Panc1 (cell line): ENCODE results near the gene SARS1. TPM values are rescaled to one million over a fixed set of nuclear protein-coding genes. Genes with fewer than 3 reads are reported as not detected.

Source experiments
- ATAC-seq: fragments of 200-7000 bp; cut with Tn5 transposase; 2 replicates; pipeline ENCODE4 v1.9.1; 2020; ENCODE audit warnings: mild to moderate bottlenecking, moderate library complexity
- BruUV-seq: library from RNA; stranded (reverse); fragments of 400-500 nt; replicated peaks from 2 replicates; lab custom pipeline; 2021; lab: Mats Ljungman, UMichigan
- CTCF ChIA-PET: fragments of 300-600 bp; sonication (Branson Sonifier 250); formaldehyde crosslinking; loops from one replicate; lab custom pipeline; 2022; ENCODE audit warnings: antibody characterized with exemption; lab: Charles Lee
- POLR2A ChIA-PET: fragments of 300-600 bp; sonication (Branson Sonifier 250); formaldehyde crosslinking; loops from one replicate; lab custom pipeline; 2022; ENCODE audit warnings: antibody characterized with exemption; lab: Charles Lee
- DNase-seq: peaks from one replicate; pipeline ENCODE4 v3.0.0-alpha.2; 2010; ENCODE audit warnings: low read depth, low spot score
- H3K27ac ChIP-seq: 2 replicates; pipeline ENCODE4 v1.5.1; 2011; ENCODE audit warnings: mild to moderate bottlenecking, low read length, inconsistent platforms
- H3K27me3 ChIP-seq: fragments of 200-500 bp; sonication (Bioruptor generic); 2 replicates; pipeline ENCODE4 v1.6.0; 2014; ENCODE audit warnings: low read length, inconsistent platforms; ENCODE audit not compliant: control insufficient read depth, insufficient read depth
- H3K36me3 ChIP-seq: fragments of 200-500 bp; sonication (Bioruptor generic); 2 replicates; pipeline ENCODE4 v1.5.1; 2014; ENCODE audit warnings: inconsistent platforms, mild to moderate bottlenecking, low read length, moderate library complexity; ENCODE audit not compliant: control insufficient read depth, insufficient read depth
- H3K4me1 ChIP-seq: 2 replicates; pipeline ENCODE4 v1.5.1; 2011; ENCODE audit warnings: inconsistent platforms, mild to moderate bottlenecking, low read length, moderate library complexity; ENCODE audit not compliant: control insufficient read depth, insufficient read depth
- H3K4me3 ChIP-seq, 2 experiments: 2 replicates each; pipeline ENCODE4 v1.5.1; 2011 to 2012; ENCODE audit warnings: low read depth in 2 of 2, low read length in 2 of 2, mild to moderate bottlenecking in 2 of 2, inconsistent platforms in 1 of 2, moderate library complexity in 1 of 2
- H3K9me3 ChIP-seq: fragments of 200-500 bp; sonication (Bioruptor generic); 2 replicates; pipeline ENCODE4 v1.5.1; 2014; ENCODE audit warnings: low read depth, mild to moderate bottlenecking, inconsistent platforms, low read length, moderate library complexity; ENCODE audit not compliant: control insufficient read depth, insufficient read depth
- CTCF ChIP-seq: fragments of 450-650 bp; IDR thresholded peaks from 2 replicates; pipeline ENCODE4 v1.5.1; 2017; ENCODE audit warnings: mild to moderate bottlenecking
- POLR2AphosphoS5 ChIP-seq: IDR thresholded peaks from 2 replicates; pipeline ENCODE4 v1.6.1; 2012; ENCODE audit warnings: mild to moderate bottlenecking, low read depth, low read length, moderate library complexity
- SIN3A ChIP-seq: IDR thresholded peaks from 2 replicates; pipeline ENCODE4 v1.6.1; 2012; ENCODE audit warnings: low read depth, mild to moderate bottlenecking, low read length, moderate library complexity, borderline replicate concordance; ENCODE audit not compliant: insufficient read depth
- TCF7L2 ChIP-seq: IDR thresholded peaks from 2 replicates; pipeline ENCODE4 v1.6.1; 2011; ENCODE audit warnings: mild to moderate bottlenecking, low read depth, low read length, inconsistent platforms
- in situ Hi-C: cut with HindIII; loops from 2 replicates; pipeline ENCODE4 v1.10.0; 2016; ENCODE audit warnings: low sequenced_read_pairs, low pct_unique_long_range_greater_than_20kb
- intact Hi-C: fragments of 100-400 bp; cut with micrococcal nuclease; formaldehyde crosslinking; loops from one replicate; pipeline ENCODE4 v1.10.0; 2022; ENCODE audit not compliant: unreplicated experiment
- total RNA-seq: library from RNA; stranded (reverse); gene quantifications from one replicate; pipeline ENCODE4 v1.2.1, GENCODE V29; 2021; ENCODE audit not compliant: unreplicated experiment
- TF ChIP-seq, protein P1 (sequence below), 2 experiments: IDR thresholded peaks; 2 replicates each; pipeline ENCODE4 v1.6.1; 2011 to 2012; ENCODE audit warnings: low read depth in 2 of 2, control low read depth in 1 of 2, low read length in 1 of 2, mild to moderate bottlenecking in 1 of 2, moderate library complexity in 1 of 2; ENCODE audit not compliant: insufficient read depth in 1 of 2

The SARS1 gene
- total RNA-seq, 1 experiment from 2014 or later = 115 TPM

DNA sequence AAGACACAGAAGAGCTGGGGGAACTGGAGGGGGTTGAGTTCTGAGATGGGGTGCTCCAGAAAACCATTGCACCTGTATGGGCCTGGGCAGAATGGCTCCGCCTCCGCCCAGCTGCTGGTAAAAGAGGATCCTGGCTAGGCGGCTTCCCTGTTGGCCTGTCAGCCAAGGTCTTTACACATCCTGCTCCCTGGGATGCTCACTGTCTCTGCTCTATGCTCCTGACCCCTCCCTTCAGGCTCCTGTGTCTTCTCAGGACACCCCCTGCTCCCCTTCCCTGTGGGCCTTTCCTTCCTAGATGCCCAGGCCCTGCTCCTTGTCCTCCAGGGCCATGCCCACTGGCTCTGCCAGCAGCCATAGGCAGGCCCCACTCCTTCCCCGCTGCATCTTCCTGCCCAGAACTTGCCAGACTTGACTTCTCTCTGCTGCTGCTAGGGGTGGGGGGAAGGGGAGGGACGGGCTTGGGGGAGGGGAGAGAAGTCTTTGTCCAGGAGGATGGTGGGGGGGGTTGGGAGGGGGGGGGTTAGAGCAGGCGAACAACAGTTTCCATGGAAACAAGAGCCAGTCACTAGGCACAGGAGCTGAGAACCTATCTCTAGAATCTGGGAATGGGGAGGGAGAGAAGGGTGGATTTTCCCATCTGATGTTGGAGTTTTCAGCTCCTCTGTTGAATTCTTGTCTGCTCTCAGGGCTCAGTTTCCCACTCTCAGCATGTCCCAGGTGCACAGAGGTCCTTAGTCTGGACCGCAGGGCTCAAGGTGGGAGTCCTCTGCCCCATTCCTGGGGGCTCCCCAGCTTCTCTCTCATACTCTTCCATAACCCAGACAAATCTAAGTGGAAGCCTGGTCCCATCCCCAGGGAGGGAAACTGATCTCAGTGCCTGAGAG lies 46.2 kb downstream of the SARS1 start:
- intact Hi-C loops (loop anchor here (5.0 kb wide), 1 partner anchor 137 kb away; the partner anchor contains the start of gene SORT1), in situ Hi-C loops (no loop called here)
- ChIA-PET POLR2A (no interaction called here), CTCF (no interaction called here)
- ATAC-seq (no peak), DNase-seq (no peak)
- TF ChIP-seq, protein P1, sequence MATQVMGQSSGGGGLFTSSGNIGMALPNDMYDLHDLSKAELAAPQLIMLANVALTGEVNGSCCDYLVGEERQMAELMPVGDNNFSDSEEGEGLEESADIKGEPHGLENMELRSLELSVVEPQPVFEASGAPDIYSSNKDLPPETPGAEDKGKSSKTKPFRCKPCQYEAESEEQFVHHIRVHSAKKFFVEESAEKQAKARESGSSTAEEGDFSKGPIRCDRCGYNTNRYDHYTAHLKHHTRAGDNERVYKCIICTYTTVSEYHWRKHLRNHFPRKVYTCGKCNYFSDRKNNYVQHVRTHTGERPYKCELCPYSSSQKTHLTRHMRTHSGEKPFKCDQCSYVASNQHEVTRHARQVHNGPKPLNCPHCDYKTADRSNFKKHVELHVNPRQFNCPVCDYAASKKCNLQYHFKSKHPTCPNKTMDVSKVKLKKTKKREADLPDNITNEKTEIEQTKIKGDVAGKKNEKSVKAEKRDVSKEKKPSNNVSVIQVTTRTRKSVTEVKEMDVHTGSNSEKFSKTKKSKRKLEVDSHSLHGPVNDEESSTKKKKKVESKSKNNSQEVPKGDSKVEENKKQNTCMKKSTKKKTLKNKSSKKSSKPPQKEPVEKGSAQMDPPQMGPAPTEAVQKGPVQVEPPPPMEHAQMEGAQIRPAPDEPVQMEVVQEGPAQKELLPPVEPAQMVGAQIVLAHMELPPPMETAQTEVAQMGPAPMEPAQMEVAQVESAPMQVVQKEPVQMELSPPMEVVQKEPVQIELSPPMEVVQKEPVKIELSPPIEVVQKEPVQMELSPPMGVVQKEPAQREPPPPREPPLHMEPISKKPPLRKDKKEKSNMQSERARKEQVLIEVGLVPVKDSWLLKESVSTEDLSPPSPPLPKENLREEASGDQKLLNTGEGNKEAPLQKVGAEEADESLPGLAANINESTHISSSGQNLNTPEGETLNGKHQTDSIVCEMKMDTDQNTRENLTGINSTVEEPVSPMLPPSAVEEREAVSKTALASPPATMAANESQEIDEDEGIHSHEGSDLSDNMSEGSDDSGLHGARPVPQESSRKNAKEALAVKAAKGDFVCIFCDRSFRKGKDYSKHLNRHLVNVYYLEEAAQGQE (IDR thresholded peaks at IDR 0.05; ENCODE audit: insufficient read depth in 1 of 2, low read depth in 2 of 2, low read length in 1 of 2) = no peak
- TF ChIP-seq SIN3A (no peak), POLR2AphosphoS5 (no peak), CTCF (no peak), TCF7L2 (no peak)
- no peaks in the 10 kb centered on the region for H3K4me1 ChIP-seq
- no peaks in the 10 kb centered on the region for H3K9me3 ChIP-seq
- no TSS peak for BruUV-seq
- H3K4me3 ChIP-seq = no peak overlapping the region
- H3K27me3 ChIP-seq = no peaks in the 10 kb centered on the region
- H3K36me3 ChIP-seq = no peaks in the 10 kb centered on the region
- H3K27ac ChIP-seq = no peak overlapping the region

DNA sequence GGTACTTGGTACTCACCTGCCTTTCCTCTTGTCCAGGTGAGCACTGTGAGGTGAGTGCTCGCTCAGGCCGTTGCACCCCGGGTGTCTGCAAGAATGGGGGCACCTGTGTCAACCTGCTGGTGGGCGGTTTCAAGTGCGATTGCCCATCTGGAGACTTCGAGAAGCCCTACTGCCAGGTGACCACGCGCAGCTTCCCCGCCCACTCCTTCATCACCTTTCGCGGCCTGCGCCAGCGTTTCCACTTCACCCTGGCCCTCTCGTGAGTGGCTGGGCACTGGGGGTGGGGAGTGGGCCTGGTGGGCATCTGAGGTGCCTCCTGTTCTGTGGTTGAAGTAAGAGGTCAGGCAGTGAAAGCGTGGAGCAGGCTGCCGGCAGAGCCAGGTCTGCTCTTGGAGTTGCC lies 47.3 kb downstream of the SARS1 start:
- no peak overlapping the region for H3K27ac ChIP-seq
- BruUV-seq = no TSS peak
- POLR2A ChIA-PET = no interaction called here
- intact Hi-C loops (loop anchor here (5.0 kb wide), 1 partner anchor 136 kb away; the partner anchor contains the start of gene SORT1), in situ Hi-C loops (no loop called here)
- no peaks in the 10 kb centered on the region for H3K36me3 ChIP-seq
- H3K4me1 ChIP-seq = no peaks in the 10 kb centered on the region
- DNase-seq = no peak
- no peak overlapping the region for H3K4me3 ChIP-seq
- no peaks in the 10 kb centered on the region for H3K27me3 ChIP-seq
- TF ChIP-seq POLR2AphosphoS5 (no peak), CTCF (no peak), SIN3A (no peak), TCF7L2 (no peak)
- TF ChIP-seq, protein P1 (IDR thresholded peaks at IDR 0.05; ENCODE audit: insufficient read depth in 1 of 2, low read depth in 2 of 2, low read length in 1 of 2) = no peak
- CTCF ChIA-PET = no interaction called here
- no peaks in the 10 kb centered on the region for H3K9me3 ChIP-seq
- ATAC-seq = no peak
